ENCODE results near the gene TMEM92. TPM values are rescaled to one million over a fixed set of nuclear protein-coding genes. Genes with fewer than 3 reads are reported as not detected.
"Not testable (repeated sequence)": the region's sequence is repeated elsewhere in the genome, so short reads cannot be mapped to it uniquely, and the experiment has no call there.

The TMEM92 gene
- total RNA-seq, 1 donor from 2014 or later = not detected

- DNase-seq (ENCODE audit: low read depth in 2 of 2) = no peak
Observed at GRCh38 chr17:50275279-50275678, 1.0 kb downstream of the TMEM92 start.

GRCh38 chr17:50276588-50277356, 2.5 kb downstream of the TMEM92 start:
- no peak for DNase-seq (ENCODE audit: low read depth in 2 of 2)

DNA sequence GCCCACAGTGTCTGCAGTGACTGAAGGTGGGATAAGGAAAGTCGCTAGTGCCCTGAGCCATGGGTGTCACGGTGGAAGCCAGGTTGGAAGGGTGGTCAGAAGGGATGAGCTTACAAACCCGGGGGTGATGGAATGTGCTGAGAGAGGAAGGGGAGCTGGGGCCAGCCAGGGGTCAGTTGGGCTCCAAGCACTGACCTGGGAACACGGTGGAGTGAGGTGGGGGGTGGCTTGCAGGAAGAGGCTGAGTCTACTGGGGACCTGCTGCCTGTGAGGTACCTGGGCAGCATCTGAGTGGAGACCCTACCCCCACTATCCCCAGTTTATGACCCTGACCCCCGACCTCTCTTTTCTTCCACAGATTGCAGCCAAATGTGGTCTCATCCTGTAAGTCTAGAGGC, 3.1 kb downstream of the TMEM92 start:
- DNase-seq (ENCODE audit: low read depth in 2 of 2) = no peak

- no peak for DNase-seq (ENCODE audit: low read depth in 2 of 2)
Observed at GRCh38 chr17:50278526-50279180, 4.4 kb downstream of the TMEM92 start.

- peak in 1 of 2 donors; percentile 55 for DNase-seq (ENCODE audit: low read depth in 2 of 2)
Observed at GRCh38 chr17:50279181-50279526, 4.9 kb downstream of the TMEM92 start.

- no peak for DNase-seq (ENCODE audit: low read depth in 2 of 2)
Observed at GRCh38 chr17:50279639-50280038, 5.4 kb downstream of the TMEM92 start.

- no peak for DNase-seq (ENCODE audit: low read depth in 2 of 2)
Observed at GRCh38 chr17:50280068-50280467, 5.8 kb downstream of the TMEM92 start.

- no peak for DNase-seq (ENCODE audit: low read depth in 2 of 2)
Observed at GRCh38 chr17:50280801-50281441, 6.7 kb downstream of the TMEM92 start.

GRCh38 chr17:50281739-50282401, 7.6 kb downstream of the TMEM92 start:
- DNase-seq (ENCODE audit: low read depth in 2 of 2) = no peak

DNA sequence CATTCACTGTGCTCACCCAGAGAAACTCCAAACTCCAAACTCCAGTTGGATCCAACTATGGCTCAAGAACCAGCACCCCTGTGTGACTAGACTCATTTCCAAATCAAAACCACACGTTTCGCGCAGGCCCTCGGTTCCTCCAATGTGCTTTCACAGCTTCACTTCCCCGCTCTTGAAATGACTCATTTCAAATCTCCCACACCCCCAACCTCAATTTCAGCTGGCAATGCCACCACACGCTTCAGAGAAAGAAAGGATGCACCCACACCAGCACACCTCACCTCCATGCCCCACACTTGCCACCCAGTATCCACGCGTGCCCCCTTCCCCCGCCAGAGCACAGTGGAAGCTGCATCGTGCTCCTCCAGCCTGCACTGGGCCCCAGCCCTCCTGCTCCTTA, 9.0 kb downstream of the TMEM92 start:
- no peak for DNase-seq (ENCODE audit: low read depth in 2 of 2)

DNA sequence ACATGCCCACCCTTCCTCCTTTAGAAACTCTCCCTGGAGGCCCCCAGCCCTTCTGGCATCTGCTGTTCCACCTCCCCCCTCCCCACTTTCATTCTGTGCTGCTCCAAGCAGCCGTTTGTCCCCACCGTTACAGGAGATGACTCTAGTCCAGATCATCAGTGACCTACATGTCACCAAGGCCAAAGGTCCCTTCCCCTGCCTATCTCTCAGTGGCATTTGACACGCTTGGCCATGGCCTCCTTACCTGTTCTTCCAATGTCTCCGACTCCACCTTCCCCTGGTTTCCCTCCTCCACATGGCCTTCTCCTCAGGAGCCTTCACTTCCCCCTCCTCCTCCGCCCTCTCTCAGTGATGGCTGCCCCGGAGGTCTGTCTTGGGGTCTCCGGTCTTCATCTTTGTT, 9.4 kb downstream of the TMEM92 start:
- DNase-seq (ENCODE audit: low read depth in 2 of 2) = no peak

DNA sequence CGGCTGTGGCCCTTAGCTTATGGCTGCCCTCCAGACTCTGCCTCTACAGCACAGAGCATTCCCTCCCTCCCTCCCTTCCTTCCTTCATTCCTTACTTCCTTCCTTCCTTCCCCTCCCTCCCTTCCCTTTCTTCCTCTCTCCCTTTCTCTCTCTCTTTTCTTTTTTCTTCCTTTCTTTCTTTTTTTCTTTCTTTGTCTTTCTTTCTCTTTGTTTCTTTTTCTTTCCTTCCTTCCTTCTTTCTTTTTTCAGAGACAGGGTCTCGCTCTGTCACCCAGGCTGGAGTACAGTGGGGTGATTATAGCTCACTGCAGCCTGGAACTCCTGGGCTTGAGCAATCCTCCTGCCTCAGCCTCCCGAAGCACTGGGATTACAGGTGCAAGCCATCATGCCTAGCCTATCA, 11.7 kb downstream of the TMEM92 start:
- no peak for DNase-seq (ENCODE audit: low read depth in 2 of 2)

DNA sequence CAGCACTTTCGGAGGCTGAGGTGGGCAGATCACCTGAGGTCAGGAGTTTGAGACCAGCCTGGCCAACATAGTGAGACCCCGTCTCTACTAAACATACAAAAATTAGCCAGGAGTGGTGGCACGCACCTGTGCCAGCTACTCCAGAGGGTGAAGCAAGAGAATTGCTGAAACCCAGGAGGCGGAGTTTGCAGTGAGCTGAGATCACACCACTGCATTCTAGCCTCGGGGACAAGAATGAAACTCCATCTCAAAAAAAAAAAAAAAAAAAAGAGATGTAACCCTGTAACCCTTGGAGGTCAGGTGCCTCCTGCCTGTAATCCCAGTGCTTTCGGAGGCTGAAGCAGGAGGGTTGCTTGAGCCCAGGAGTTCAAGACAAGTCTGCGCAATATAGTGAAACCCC, 13.0 kb downstream of the TMEM92 start:
- DNase-seq (ENCODE audit: low read depth in 2 of 2) = not testable (repeated sequence)

- DNase-seq (ENCODE audit: low read depth in 2 of 2) = no peak
Observed at GRCh38 chr17:50288306-50288705, 14.0 kb downstream of the TMEM92 start.

DNA sequence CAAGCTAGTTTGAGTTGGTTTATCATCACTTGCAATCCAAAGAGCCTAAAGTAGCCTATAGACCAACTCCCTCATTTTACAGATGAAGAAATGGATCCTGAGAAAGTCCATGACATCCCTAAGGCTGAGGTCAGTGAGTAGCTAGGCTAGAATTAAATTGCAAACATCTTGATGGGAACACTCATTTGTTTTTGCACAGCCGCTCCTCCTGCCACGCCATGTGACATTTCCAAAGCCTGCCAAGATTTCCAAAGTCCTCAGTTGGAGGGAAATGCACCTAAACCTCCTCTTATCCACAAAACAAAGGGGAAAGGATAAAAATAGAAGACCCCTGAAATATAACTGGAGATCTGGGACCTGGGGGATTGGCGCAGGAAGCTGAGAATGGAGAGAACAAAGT, 15.0 kb downstream of the TMEM92 start:
- peak in 1 of 2 donors; percentile 24 for DNase-seq (ENCODE audit: low read depth in 2 of 2)

GRCh38 chr17:50289991-50290702, 15.9 kb downstream of the TMEM92 start:
- peak; percentile 25 to 94 for DNase-seq (ENCODE audit: low read depth in 2 of 2)

- no peak for DNase-seq (ENCODE audit: low read depth in 2 of 2)
Observed at GRCh38 chr17:50290933-50291332, 16.7 kb downstream of the TMEM92 start.

DNA sequence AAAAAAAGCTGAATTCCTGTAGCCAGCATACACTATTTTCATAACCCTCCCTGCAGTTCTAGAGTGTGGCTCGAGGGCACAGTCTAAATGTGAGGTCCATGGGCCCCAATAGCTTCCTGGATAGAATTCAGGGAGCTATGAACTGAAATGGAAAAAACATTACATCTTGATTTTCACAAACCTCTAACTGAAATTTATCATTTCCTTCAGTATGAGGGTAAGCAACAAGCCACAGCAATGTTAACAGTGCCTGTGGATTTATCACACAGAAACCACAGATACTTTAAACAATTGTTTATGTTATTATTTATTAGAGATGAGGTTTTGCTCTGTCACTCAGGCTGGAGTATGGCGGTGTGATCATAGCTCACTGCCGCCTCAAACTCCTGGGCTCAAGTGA, 18.2 kb downstream of the TMEM92 start:
- no peak for DNase-seq (ENCODE audit: low read depth in 2 of 2)

- DNase-seq (ENCODE audit: low read depth in 2 of 2) = no peak
Observed at GRCh38 chr17:50295021-50295420, 20.8 kb downstream of the TMEM92 start.

DNA sequence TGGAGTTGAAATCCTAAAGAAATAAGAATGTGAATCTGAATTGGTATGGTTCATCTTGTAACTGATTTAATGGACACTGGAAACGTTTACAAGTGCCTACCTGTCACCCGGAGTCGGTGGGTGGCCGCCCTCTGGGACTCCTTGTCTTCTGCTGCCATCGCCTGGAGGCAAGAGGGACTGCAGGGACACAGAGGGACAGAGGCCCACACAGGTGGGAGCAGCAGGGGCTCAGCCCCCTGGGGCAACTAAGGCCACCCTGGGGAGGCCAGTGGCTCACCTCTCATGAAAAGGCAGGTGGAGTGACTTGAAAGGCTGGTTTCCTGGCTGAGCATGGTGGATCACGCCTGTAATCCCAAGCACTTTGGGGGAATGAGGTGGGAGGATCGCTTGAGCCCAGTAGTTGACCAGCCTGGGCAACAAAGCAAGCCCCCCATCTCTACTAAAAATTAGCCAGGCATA, 23.2 kb downstream of the TMEM92 start:
- peak; percentile 67 to 82 for DNase-seq (ENCODE audit: low read depth in 2 of 2)

DNA sequence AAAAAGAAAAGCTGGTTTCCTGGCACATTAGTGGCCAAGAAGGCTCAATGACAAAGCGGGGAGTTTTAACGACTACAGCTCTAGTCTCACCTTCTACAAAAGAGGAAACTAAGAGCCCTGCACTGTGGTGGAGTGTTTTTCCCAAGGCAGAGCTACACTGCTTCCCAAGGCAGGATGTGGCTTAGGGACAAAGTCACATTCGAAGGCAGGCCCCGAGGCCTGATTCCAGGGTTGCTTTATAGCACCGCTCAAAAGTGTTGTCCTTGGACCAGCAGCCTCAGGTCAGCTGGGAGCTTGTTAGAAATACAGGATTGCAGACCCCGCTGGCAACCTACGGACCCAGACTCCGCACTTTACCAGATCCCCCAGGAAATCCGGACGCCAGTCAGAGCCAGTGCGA, 23.8 kb downstream of the TMEM92 start:
- no peak for DNase-seq (ENCODE audit: low read depth in 2 of 2)

- no peak for DNase-seq (ENCODE audit: low read depth in 2 of 2)
Observed at GRCh38 chr17:50299776-50300175, 25.5 kb downstream of the TMEM92 start.

All from lung microvascular endothelial cell (primary cell).